Measurements from ENCODE around the gene ATXN2. TPM values are rescaled to one million over a fixed set of nuclear protein-coding genes. Genes with fewer than 3 reads are reported as not detected.
"Not testable (repeated sequence)": the region's sequence is repeated elsewhere in the genome, so short reads cannot be mapped to it uniquely, and the experiment has no call there.

Gene ATXN2
- total and polyA plus RNA-seq, 2 of the 4 experiments (the other 2 are of a cell fraction) = 12.4 to 66.5 TPM

DNA sequence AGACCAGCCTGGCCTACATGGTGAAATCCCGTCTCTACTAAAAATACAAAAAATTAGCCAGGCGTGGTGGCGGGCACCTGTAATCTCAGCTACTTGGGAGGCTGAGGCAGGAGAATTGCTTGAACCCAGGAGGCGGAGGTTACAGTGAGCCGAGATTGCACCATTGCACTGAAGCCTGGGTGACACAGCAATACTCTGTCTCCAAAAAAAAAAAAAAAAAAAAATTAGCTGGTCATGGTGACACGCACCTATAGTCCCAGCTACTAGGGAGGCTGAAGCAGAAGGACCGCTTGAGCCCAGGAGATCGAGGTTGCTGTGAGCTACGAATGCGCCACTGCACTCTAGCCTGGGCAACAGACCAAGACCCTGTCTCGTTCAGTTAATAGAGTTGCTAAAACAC, 3.7 kb upstream of the ATXN2 start:
- BruUV-seq (replicated peaks); H2BK20ac ChIP-seq (ENCODE audit: low read depth, low read length); POLR2A ChIA-PET (ENCODE audit: unreplicated experiment); H3K14ac ChIP-seq (replicated peaks; ENCODE audit: low read depth, low read length); H3K9me1 ChIP-seq (ENCODE audit: insufficient read depth, low read length); H3K27me3 ChIP-seq (ENCODE audit: control insufficient read depth, insufficient read depth, low read length); H4K91ac ChIP-seq (ENCODE audit: insufficient read depth, low read depth, low read length); H3K18ac ChIP-seq (ENCODE audit: low read depth, low read length); H2AK9ac ChIP-seq (replicated peaks; ENCODE audit: low read depth, low read length, poor library complexity); H3K36me3 ChIP-seq (ENCODE audit: control insufficient read depth, insufficient read depth, low read length); H4K5ac ChIP-seq (ENCODE audit: low read depth, low read length); H3K4me1 ChIP-seq (ENCODE audit: control insufficient read depth, insufficient read depth, low read length); H3K4ac ChIP-seq (ENCODE audit: low read depth, low read length); H4K20me1 ChIP-seq (ENCODE audit: insufficient read depth, low read length); H2AFZ ChIP-seq (replicated peaks; ENCODE audit: low read length, poor library complexity); H2BK15ac ChIP-seq (ENCODE audit: low read depth, low read length); H2AK5ac ChIP-seq (ENCODE audit: low read depth, low read length); H3K56ac ChIP-seq (ENCODE audit: extremely low read depth, insufficient read depth, low read length); H3K4me2 ChIP-seq (ENCODE audit: low read depth, low read length); H3K9me3 ChIP-seq (ENCODE audit: control insufficient read depth, insufficient read depth, low read length); H3K9ac ChIP-seq (ENCODE audit: low read depth, low read length); H2BK120ac ChIP-seq (ENCODE audit: low read depth, low read length); H3K23ac ChIP-seq (ENCODE audit: low read depth, low read length); H2BK5ac ChIP-seq (ENCODE audit: low read depth, low read length, poor library complexity, severe bottlenecking); H3K27ac ChIP-seq (ENCODE audit: insufficient read depth, low read length); ATAC-seq (ENCODE audit: low read depth); dilution Hi-C loops (cut with HindIII; ENCODE audit: low sequenced_read_pairs, unreplicated experiment); DNase-seq; in situ Hi-C loops (cut with MboI; ENCODE audit: low sequenced_read_pairs); intact Hi-C loops (cut with micrococcal nuclease); H4K8ac ChIP-seq (ENCODE audit: low read depth in 2 of 2, low read length in 2 of 2); H3K4me3 ChIP-seq (ENCODE audit: insufficient read depth, low read depth, low read length): not testable (repeated sequence)
- CTCF ChIA-PET = interaction anchor here (0.6 kb wide), 1 partner anchor 151 kb away, joined by 3 read pairs; no protein-coding TSS in a partner anchor
- H3K79me1 ChIP-seq (ENCODE audit: low read depth in 1 of 2, low read length in 2 of 2) = peaks cover 9 to 14% of the 10 kb centered on the region in 2 experiments; a peak in 1 of 4 replicates
- WGBS, 2 experiments (ENCODE audit: extremely low coverage in 2 of 2, insufficient read length in 1 of 2) = no CpG with 5 or more reads among the region's 11 CpGs
